Fibroblast of lung (primary cell): Measurements from ENCODE around the gene FHIT. TPM values are rescaled to one million over a fixed set of nuclear protein-coding genes. Genes with fewer than 3 reads are reported as not detected.

ENCODE experiments used
- DNase-seq, 2 donors: peaks; one replicate each; pipeline versions ENCODE4 v3.0.0 to v3.0.0-alpha.2; 2010; ENCODE audit warnings: low read depth in 2 of 2
- H2AFZ ChIP-seq: 2 replicates; pipeline ENCODE4 v1.5.1; 2012; ENCODE audit warnings: low read length, control low read depth, inconsistent platforms
- H3K27ac ChIP-seq: 2 replicates; pipeline ENCODE4 v1.5.1; 2011; ENCODE audit warnings: low read length, control low read depth; ENCODE audit not compliant: insufficient read depth
- H3K27me3 ChIP-seq: 2 replicates; pipeline ENCODE4 v1.5.1; 2011; ENCODE audit warnings: mild to moderate bottlenecking, low read length; ENCODE audit not compliant: control insufficient read depth, insufficient read depth
- H3K36me3 ChIP-seq: 2 replicates; pipeline ENCODE4 v1.5.1; 2011; ENCODE audit warnings: low read length; ENCODE audit not compliant: control insufficient read depth, insufficient read depth
- H3K4me1 ChIP-seq: 2 replicates; pipeline ENCODE4 v1.5.1; 2011; ENCODE audit warnings: low read length; ENCODE audit not compliant: control insufficient read depth, insufficient read depth; ENCODE audit errors: extremely low read depth
- H3K4me2 ChIP-seq: 2 replicates; pipeline ENCODE4 v1.5.1; 2011; ENCODE audit warnings: low read length, control low read depth; ENCODE audit not compliant: insufficient read depth; ENCODE audit errors: extremely low read depth
- H3K4me3 ChIP-seq, 4 experiments: fragments of 200-600 bp in 1 of 4; sonication (generic) in 1 of 4; replicated peaks in 1 of 4; 2 replicates each; pipeline ENCODE4 v1.5.1; 2011 to 2016; ENCODE audit warnings: low read length in 4 of 4, low read depth in 3 of 4, mild to moderate bottlenecking in 3 of 4, control low read depth in 2 of 4, inconsistent platforms in 1 of 4, mixed read lengths in 1 of 4; ENCODE audit not compliant: insufficient read depth in 1 of 4; ENCODE audit errors: control extremely low read depth in 1 of 4
- H3K79me2 ChIP-seq: 2 replicates; pipeline ENCODE4 v1.5.1; 2012; ENCODE audit warnings: mild to moderate bottlenecking, low read length, inconsistent platforms; ENCODE audit not compliant: control insufficient read depth, insufficient read depth
- H3K9ac ChIP-seq: 2 replicates; pipeline ENCODE4 v1.5.1; 2011; ENCODE audit warnings: mild to moderate bottlenecking, low read length, control low read depth; ENCODE audit not compliant: insufficient read depth
- H3K9me3 ChIP-seq: 2 replicates; pipeline ENCODE4 v1.5.1; 2012; ENCODE audit warnings: low read depth, low read length; ENCODE audit not compliant: control insufficient read depth, insufficient read depth
- H4K20me1 ChIP-seq: 2 replicates; pipeline ENCODE4 v1.5.1; 2011; ENCODE audit warnings: low read length; ENCODE audit not compliant: control insufficient read depth, insufficient read depth; ENCODE audit errors: extremely low read depth
- EZH2 ChIP-seq: IDR thresholded peaks from 2 replicates; pipeline ENCODE4 v1.5.1; 2012; ENCODE audit warnings: low read length, control low read depth, mild to moderate bottlenecking; ENCODE audit errors: missing control alignments
- polyA plus RNA-seq, 2 donors: library from polyadenylated mRNA; depleted of rRNA in 1 of 2; stranded (reverse) in 1 of 2; unstranded in 1 of 2; fragments of >200 nt; gene quantifications; 2 replicates each; pipeline ENCODE4 v1.2.1, GENCODE V29; 2011 to 2012; ENCODE audit warnings: missing spikeins in 1 of 2
- total RNA-seq: library from RNA; depleted of rRNA; stranded (reverse); fragments of >200 nt; gene quantifications from 2 replicates; pipeline ENCODE4 v1.2.1, GENCODE V29; 2014
- TF ChIP-seq, protein P1 (sequence below), 2 donors: IDR thresholded peaks in 1 of 2; conservative IDR thresholded peaks in 1 of 2; 1 replicate in 1 of 2; 2 replicates in 1 of 2; pipeline ENCODE4 v1.5.1; 2011 to 2012; ENCODE audit warnings: low read length in 2 of 2, control low read depth in 1 of 2, inconsistent platforms in 1 of 2, low read depth in 1 of 2, mild to moderate bottlenecking in 1 of 2

Gene FHIT
- total and polyA plus RNA-seq, 2 donors (not counting 1 experiment from before 2014, with no cell fraction given) = 0.79 to 2.1 TPM

DNA sequence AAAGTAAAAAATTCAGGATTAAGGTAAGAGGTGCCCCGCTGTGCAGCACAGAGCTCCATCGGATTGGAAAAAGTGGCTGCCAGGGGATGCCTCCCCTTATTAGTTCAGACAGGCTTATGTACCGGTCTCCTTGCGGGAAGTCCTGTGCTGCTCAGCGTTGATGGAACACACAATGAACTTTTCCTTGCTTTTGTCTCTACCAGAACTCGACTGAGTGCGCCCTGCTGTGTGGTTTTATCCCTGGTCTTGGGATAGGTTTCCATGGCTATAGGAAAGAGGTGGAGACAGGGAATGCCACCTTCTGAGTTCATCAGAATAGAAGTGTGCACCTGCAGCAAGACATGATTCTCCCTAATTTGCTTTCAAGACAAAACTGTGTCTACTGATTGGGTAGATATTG, 1455.5 kb downstream of the FHIT start:
- no peaks in the 10 kb centered on the region for H4K20me1 ChIP-seq
- no peak for TF ChIP-seq EZH2
- TF ChIP-seq, protein P1, sequence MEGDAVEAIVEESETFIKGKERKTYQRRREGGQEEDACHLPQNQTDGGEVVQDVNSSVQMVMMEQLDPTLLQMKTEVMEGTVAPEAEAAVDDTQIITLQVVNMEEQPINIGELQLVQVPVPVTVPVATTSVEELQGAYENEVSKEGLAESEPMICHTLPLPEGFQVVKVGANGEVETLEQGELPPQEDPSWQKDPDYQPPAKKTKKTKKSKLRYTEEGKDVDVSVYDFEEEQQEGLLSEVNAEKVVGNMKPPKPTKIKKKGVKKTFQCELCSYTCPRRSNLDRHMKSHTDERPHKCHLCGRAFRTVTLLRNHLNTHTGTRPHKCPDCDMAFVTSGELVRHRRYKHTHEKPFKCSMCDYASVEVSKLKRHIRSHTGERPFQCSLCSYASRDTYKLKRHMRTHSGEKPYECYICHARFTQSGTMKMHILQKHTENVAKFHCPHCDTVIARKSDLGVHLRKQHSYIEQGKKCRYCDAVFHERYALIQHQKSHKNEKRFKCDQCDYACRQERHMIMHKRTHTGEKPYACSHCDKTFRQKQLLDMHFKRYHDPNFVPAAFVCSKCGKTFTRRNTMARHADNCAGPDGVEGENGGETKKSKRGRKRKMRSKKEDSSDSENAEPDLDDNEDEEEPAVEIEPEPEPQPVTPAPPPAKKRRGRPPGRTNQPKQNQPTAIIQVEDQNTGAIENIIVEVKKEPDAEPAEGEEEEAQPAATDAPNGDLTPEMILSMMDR (conservative IDR thresholded peaks at IDR 0.05 in 1 of 2, IDR thresholded peaks at IDR 0.05 in 1 of 2; ENCODE audit: low read depth in 1 of 2, low read length in 2 of 2) = no peak
- no peaks in the 10 kb centered on the region for H3K79me2 ChIP-seq
- H3K4me3 ChIP-seq = no peak overlapping the region
- no peak for DNase-seq
- H3K27ac ChIP-seq = no peak overlapping the region
- no peaks in the 10 kb centered on the region for H3K4me1 ChIP-seq
- no peak overlapping the region for H3K9ac ChIP-seq
- no peaks in the 10 kb centered on the region for H3K36me3 ChIP-seq
- H2AFZ ChIP-seq = no peak overlapping the region
- H3K9me3 ChIP-seq = no peaks in the 10 kb centered on the region
- H3K27me3 ChIP-seq = no peaks in the 10 kb centered on the region
- no peak overlapping the region for H3K4me2 ChIP-seq

DNA sequence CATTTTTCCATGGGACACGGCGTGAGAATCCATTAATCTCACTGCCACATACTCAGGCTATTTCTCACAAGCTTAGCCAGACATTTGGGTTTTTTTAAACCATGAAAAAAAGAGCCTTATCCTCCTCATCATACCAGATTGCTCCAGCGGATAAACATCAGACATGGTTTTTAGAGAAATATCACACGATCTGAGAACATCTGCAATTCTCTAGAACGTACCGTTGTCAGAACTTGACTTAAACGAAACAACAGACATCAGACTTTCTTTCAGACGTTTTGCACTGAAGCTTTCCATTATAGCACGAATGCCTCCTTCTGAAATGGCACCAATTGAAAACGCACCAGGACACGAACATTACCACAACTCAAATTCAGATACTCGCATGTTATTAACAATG, 1457.3 kb downstream of the FHIT start:
- Histone ChIP-seq H3K27me3 (no peaks in the 10 kb centered on the region), H3K4me3 (no peak overlapping the region), H3K4me1 (no peaks in the 10 kb centered on the region), H3K9ac (no peak overlapping the region), H3K36me3 (no peaks in the 10 kb centered on the region), H3K27ac (no peak overlapping the region), H2AFZ (no peak overlapping the region), H3K79me2 (no peaks in the 10 kb centered on the region), H4K20me1 (no peaks in the 10 kb centered on the region), H3K4me2 (no peak overlapping the region), H3K9me3 (no peaks in the 10 kb centered on the region)
- TF ChIP-seq, protein P1 (conservative IDR thresholded peaks at IDR 0.05 in 1 of 2, IDR thresholded peaks at IDR 0.05 in 1 of 2; ENCODE audit: low read depth in 1 of 2, low read length in 2 of 2) = no peak
- TF ChIP-seq EZH2 = no peak
- no peak for DNase-seq

DNA sequence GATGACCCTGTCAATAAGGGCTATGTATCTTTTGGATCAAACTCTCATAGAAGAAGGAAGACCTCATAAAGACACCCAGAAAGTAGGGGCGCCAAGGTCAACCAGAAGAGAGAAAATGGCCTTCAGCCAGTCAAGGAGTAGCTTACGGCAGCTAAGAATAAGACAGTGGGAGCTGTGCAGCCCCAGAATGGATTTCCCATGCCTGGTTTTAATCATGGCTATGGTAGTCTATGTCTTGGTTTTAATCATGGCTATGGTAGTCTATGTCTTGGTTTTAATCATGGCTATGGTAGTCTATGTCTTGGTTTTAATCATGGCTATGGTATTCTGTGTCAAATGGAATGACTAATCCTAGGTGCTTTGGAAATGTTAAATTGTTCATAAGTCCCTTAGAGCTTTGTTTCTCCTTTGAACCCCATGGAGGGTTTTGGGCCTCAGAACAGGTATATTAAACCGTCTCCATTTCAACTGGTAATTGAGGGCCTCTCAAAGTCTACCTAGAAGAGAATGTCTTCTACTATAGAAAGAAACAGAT, 1459.4 kb downstream of the FHIT start:
- TF ChIP-seq, protein P1 (conservative IDR thresholded peaks at IDR 0.05 in 1 of 2, IDR thresholded peaks at IDR 0.05 in 1 of 2; ENCODE audit: low read depth in 1 of 2, low read length in 2 of 2) = no peak
- TF ChIP-seq EZH2 = no peak
- Histone ChIP-seq H3K36me3 (no peaks in the 10 kb centered on the region), H2AFZ (no peak overlapping the region), H3K27ac (no peak overlapping the region), H3K27me3 (no peaks in the 10 kb centered on the region), H3K9ac (no peak overlapping the region), H4K20me1 (no peaks in the 10 kb centered on the region), H3K4me1 (no peaks in the 10 kb centered on the region), H3K4me3 (no peak overlapping the region), H3K79me2 (no peaks in the 10 kb centered on the region), H3K9me3 (no peaks in the 10 kb centered on the region), H3K4me2 (no peak overlapping the region)
- no peak for DNase-seq
